Measurements from ENCODE around the gene CGNL1.
A peak's percentile ranks its signal among the peaks of the same experiment; 100 is the strongest.

CGNL1 gene

GRCh38 chr15:57388464-57388863 lies 12.2 kb downstream of the CGNL1 start:
- DNase-seq = no peak

- DNase-seq = no peak
Observed at GRCh38 chr15:57389991-57390390, 13.7 kb downstream of the CGNL1 start.

GRCh38 chr15:57390583-57390982 lies 14.3 kb downstream of the CGNL1 start:
- DNase-seq = no peak

- no peak for DNase-seq
Observed at GRCh38 chr15:57391537-57391936, 15.2 kb downstream of the CGNL1 start.

- DNase-seq = no peak
Observed at GRCh38 chr15:57393061-57393460, 16.8 kb downstream of the CGNL1 start.

- DNase-seq = peak; percentile 37
Observed at GRCh38 chr15:57395292-57395691, 19.0 kb downstream of the CGNL1 start.

GRCh38 chr15:57398336-57398735 lies 22.0 kb downstream of the CGNL1 start:
- DNase-seq = no peak

- no peak for DNase-seq
Observed at GRCh38 chr15:57401546-57401945, 25.2 kb downstream of the CGNL1 start.

GRCh38 chr15:57403017-57403416 lies 26.7 kb downstream of the CGNL1 start:
- DNase-seq = no peak

GRCh38 chr15:57403566-57404325 lies 27.4 kb downstream of the CGNL1 start:
- no peak for DNase-seq

- DNase-seq = no peak
Observed at GRCh38 chr15:57405133-57405532, 28.8 kb downstream of the CGNL1 start.

- no peak for DNase-seq
Observed at GRCh38 chr15:57406062-57406772, 29.9 kb downstream of the CGNL1 start.

- DNase-seq = no peak
Observed at GRCh38 chr15:57410373-57410772, 34.1 kb downstream of the CGNL1 start.

GRCh38 chr15:57411945-57412768 lies 35.9 kb downstream of the CGNL1 start:
- no peak for DNase-seq

- no peak for DNase-seq
Observed at GRCh38 chr15:57415602-57416001, 39.3 kb downstream of the CGNL1 start.

GRCh38 chr15:57418635-57419034 lies 42.3 kb downstream of the CGNL1 start:
- DNase-seq = no peak

GRCh38 chr15:57419335-57419734 lies 43.0 kb downstream of the CGNL1 start:
- DNase-seq = no peak

GRCh38 chr15:57421110-57421509 lies 44.8 kb downstream of the CGNL1 start:
- no peak for DNase-seq

- no peak for DNase-seq
Observed at GRCh38 chr15:57421551-57421950, 45.2 kb downstream of the CGNL1 start.

GRCh38 chr15:57422113-57422754 lies 45.9 kb downstream of the CGNL1 start:
- DNase-seq = no peak

- no peak for DNase-seq
Observed at GRCh38 chr15:57423599-57424140, 47.4 kb downstream of the CGNL1 start.

- no peak for DNase-seq
Observed at GRCh38 chr15:57424628-57425405, 48.5 kb downstream of the CGNL1 start.

All from NCI-H446 treated with DMSO at 0.1 percent for 48 hours (cell line).